H9 (cell line): Measurements from ENCODE around the gene CUL4A. TPM values are rescaled to one million over a fixed set of nuclear protein-coding genes. Genes with fewer than 3 reads are reported as not detected.
"Not testable (repeated sequence)": the region's sequence is repeated elsewhere in the genome, so short reads cannot be mapped to it uniquely, and the experiment has no call there.

ENCODE experiments used
- DNase-seq: peaks from one replicate; pipeline ENCODE4 v3.0.0-alpha.2; 2017
- H2AFZ ChIP-seq: one replicate; pipeline ENCODE4 v1.6.1; 2013; ENCODE audit warnings: mild to moderate bottlenecking, low read length, control low read depth, moderate library complexity
- H2AK5ac ChIP-seq: 2 replicates; pipeline ENCODE4 v1.6.1; 2013; ENCODE audit warnings: low read length, control low read depth, mixed read lengths; ENCODE audit not compliant: insufficient read length
- H2BK120ac ChIP-seq: one replicate; pipeline ENCODE4 v1.6.1; 2013; ENCODE audit warnings: low read depth, mild to moderate bottlenecking, low read length, control low read depth, inconsistent platforms; ENCODE audit not compliant: poor library complexity, severe bottlenecking
- H2BK12ac ChIP-seq: 2 replicates; pipeline ENCODE4 v1.6.1; 2013; ENCODE audit warnings: low read length, control low read depth, mixed read lengths, low read depth; ENCODE audit not compliant: insufficient read length
- H2BK15ac ChIP-seq: 2 replicates; pipeline ENCODE4 v1.6.1; 2013; ENCODE audit warnings: low read depth, low read length, control low read depth
- H2BK20ac ChIP-seq: one replicate; pipeline ENCODE4 v1.6.1; 2013; ENCODE audit warnings: low read depth, mild to moderate bottlenecking, low read length, control low read depth, inconsistent platforms; ENCODE audit not compliant: poor library complexity, severe bottlenecking
- H2BK5ac ChIP-seq: 2 replicates; pipeline ENCODE4 v1.6.1; 2013; ENCODE audit warnings: low read length, control low read depth, mixed read lengths; ENCODE audit not compliant: insufficient read length
- H3K14ac ChIP-seq: 2 replicates; pipeline ENCODE4 v1.6.1; 2013; ENCODE audit warnings: low read length, control low read depth; ENCODE audit not compliant: insufficient read depth
- H3K18ac ChIP-seq: 2 replicates; pipeline ENCODE4 v1.6.1; 2013; ENCODE audit warnings: low read depth, mild to moderate bottlenecking, mixed read lengths, low read length, control low read depth; ENCODE audit not compliant: insufficient read length
- H3K23ac ChIP-seq: 2 replicates; pipeline ENCODE4 v1.6.1; 2013; ENCODE audit warnings: low read length, control low read depth, mixed read lengths, low read depth; ENCODE audit not compliant: insufficient read length
- H3K23me2 ChIP-seq: 2 replicates; pipeline ENCODE4 v1.6.1; 2013; ENCODE audit warnings: low read depth, mild to moderate bottlenecking, mixed read lengths, low read length, control low read depth; ENCODE audit not compliant: insufficient read length, poor library complexity, severe bottlenecking
- H3K27ac ChIP-seq: 2 replicates; pipeline ENCODE4 v1.5.1; 2013; ENCODE audit warnings: low read length, control low read depth, mixed read lengths, low read depth; ENCODE audit not compliant: insufficient read length
- H3K27me3 ChIP-seq: 2 replicates; pipeline ENCODE4 v1.6.1; 2013; ENCODE audit warnings: low read length, control low read depth, inconsistent platforms; ENCODE audit not compliant: insufficient read depth
- H3K4ac ChIP-seq: 2 replicates; pipeline ENCODE4 v1.6.1; 2013; ENCODE audit warnings: low read depth, mild to moderate bottlenecking, control low read depth, inconsistent platforms, low read length, moderate library complexity
- H3K4me1 ChIP-seq: 2 replicates; pipeline ENCODE4 v1.6.1; 2013; ENCODE audit warnings: low read length, control low read depth, inconsistent platforms; ENCODE audit not compliant: insufficient read depth
- H3K4me2 ChIP-seq: 2 replicates; pipeline ENCODE4 v1.6.1; 2013; ENCODE audit warnings: low read length, control low read depth, mixed read lengths; ENCODE audit not compliant: insufficient read length, insufficient read depth
- H3K56ac ChIP-seq: 2 replicates; pipeline ENCODE4 v1.6.1; 2013; ENCODE audit warnings: low read depth, mild to moderate bottlenecking, mixed read lengths, low read length, control low read depth; ENCODE audit not compliant: insufficient read length
- H3K79me1 ChIP-seq: 2 replicates; pipeline ENCODE4 v1.6.1; 2013; ENCODE audit warnings: low read depth, mild to moderate bottlenecking, moderate library complexity, low read length, control low read depth, inconsistent platforms; ENCODE audit not compliant: insufficient read depth, poor library complexity, severe bottlenecking
- H3K79me2 ChIP-seq: 2 replicates; pipeline ENCODE4 v1.6.1; 2013; ENCODE audit warnings: low read length, control low read depth, inconsistent platforms; ENCODE audit not compliant: insufficient read depth
- H3K9ac ChIP-seq: 2 replicates; pipeline ENCODE4 v1.6.1; 2013; ENCODE audit warnings: low read length, control low read depth, mixed read lengths; ENCODE audit not compliant: insufficient read length; ENCODE audit errors: extremely low read depth
- H3K9me3 ChIP-seq: one replicate; pipeline ENCODE4 v1.6.1; 2013; ENCODE audit warnings: low read depth, low read length, inconsistent platforms; ENCODE audit not compliant: control insufficient read depth
- H3T11ph ChIP-seq: one replicate; pipeline ENCODE4 v1.6.1; 2013; ENCODE audit warnings: mild to moderate bottlenecking, low read length, control low read depth, inconsistent platforms
- H4K20me1 ChIP-seq: one replicate; pipeline ENCODE4 v1.6.1; 2013; ENCODE audit not compliant: control insufficient read depth, insufficient read length, insufficient read depth
- H4K5ac ChIP-seq: 2 replicates; pipeline ENCODE4 v1.6.1; 2013; ENCODE audit warnings: low read depth, mild to moderate bottlenecking, mixed read lengths, low read length, control low read depth; ENCODE audit not compliant: insufficient read length
- H4K8ac ChIP-seq: replicated peaks from 2 replicates; pipeline ENCODE4 v1.6.1; 2013; ENCODE audit warnings: low read length, control low read depth, mixed read lengths, low read depth; ENCODE audit not compliant: insufficient read length
- H4K91ac ChIP-seq: 2 replicates; pipeline ENCODE4 v1.6.1; 2013; ENCODE audit warnings: low read depth, mild to moderate bottlenecking, moderate library complexity, mixed read lengths, low read length, control low read depth; ENCODE audit not compliant: insufficient read length
- H3K27ac Mint-ChIP-seq, 3 experiments: 2 replicates in 2 of 3; 3 replicates in 1 of 3; pipeline ENCODE4 v1.8.0; 2020 to 2021; ENCODE audit warnings: mixed read lengths in 3 of 3, mild to moderate bottlenecking in 1 of 3, moderate library complexity in 1 of 3
- H3K27me3 Mint-ChIP-seq: 2 replicates; pipeline ENCODE4 v1.8.0; 2021; ENCODE audit warnings: low read depth, mild to moderate bottlenecking, moderate library complexity, mixed read lengths
- H3K36me3 Mint-ChIP-seq, 3 experiments: 2 replicates in 2 of 3; 3 replicates in 1 of 3; pipeline ENCODE4 v1.8.0; 2020 to 2021; ENCODE audit warnings: low read depth in 3 of 3, mixed read lengths in 3 of 3; ENCODE audit not compliant: insufficient read depth in 1 of 3
- H3K4me1 Mint-ChIP-seq, 2 experiments: 2 replicates each; pipeline ENCODE4 v1.8.0; 2020; ENCODE audit warnings: mixed read lengths in 2 of 2
- H3K4me3 Mint-ChIP-seq, 2 experiments: 2 replicates in 1 of 2; 3 replicates in 1 of 2; pipeline ENCODE4 v1.8.0; 2020 to 2021; ENCODE audit warnings: mild to moderate bottlenecking in 2 of 2, mixed read lengths in 2 of 2, moderate library complexity in 1 of 2
- H3K9me3 Mint-ChIP-seq, 2 experiments: 2 replicates in 1 of 2; 3 replicates in 1 of 2; pipeline ENCODE4 v1.8.0; 2020; ENCODE audit warnings: mild to moderate bottlenecking in 2 of 2, mixed read lengths in 2 of 2, moderate library complexity in 1 of 2
- WGBS: extraction: QIAGEN DNeasy Blood & Tissue Kit; methylation state at CpG from one replicate; pipeline ENCODE4 v1.1.7; 2013; ENCODE audit warnings: missing lambda C conversion rate, low lambda C conversion rate, mixed read lengths; ENCODE audit not compliant: insufficient read length; ENCODE audit errors: extremely low coverage; 5-methylcytosine and 5-hydroxymethylcytosine counted together
- total RNA-seq: library from RNA; stranded (reverse); gene quantifications from 2 replicates; pipeline ENCODE4 v1.2.1, GENCODE V29; 2021
- TF ChIP-seq, protein P1 (sequence below): fragments of 200-600 bp; sonication (generic); conservative IDR thresholded peaks from 3 replicates; pipeline ENCODE4 v1.8.0; 2021; ENCODE audit warnings: antibody characterized with exemption, mild to moderate bottlenecking

CUL4A gene
- total RNA-seq, 1 experiment from 2014 or later: 97.9 TPM

DNA sequence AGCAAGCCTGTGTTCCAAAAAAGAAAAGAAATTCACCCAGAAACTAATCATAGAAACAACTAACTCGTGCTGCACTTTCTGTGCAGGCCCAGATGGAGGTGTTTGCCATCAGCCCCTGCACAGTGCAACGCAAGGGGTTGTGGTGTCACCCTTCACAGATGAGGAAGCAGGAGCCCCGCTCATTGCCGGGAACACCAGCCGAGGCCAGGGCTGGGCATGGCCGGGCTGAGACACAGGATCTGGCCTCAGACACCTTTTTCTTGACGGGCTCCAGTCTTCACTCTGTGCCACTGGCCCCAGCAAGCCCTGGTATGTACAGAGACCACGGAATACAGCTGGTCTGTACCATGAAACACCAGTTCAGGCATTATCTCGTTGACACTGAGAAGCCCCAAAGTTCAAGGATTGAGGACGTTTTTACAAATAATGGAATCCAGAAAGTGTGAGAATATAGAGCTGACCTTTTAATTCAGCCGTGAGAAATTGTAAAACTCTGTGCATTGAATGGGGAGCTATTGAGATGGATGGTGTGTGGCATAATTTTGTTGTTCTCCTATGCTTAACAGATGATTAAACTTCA lies 43.2 kb downstream of the CUL4A start:
- Histone ChIP-seq H3K23ac (no peak overlapping the region), H3K4me2 (no peak overlapping the region), H3K27ac (no peak overlapping the region), H3K14ac (no peak overlapping the region), H4K8ac (no peak overlapping the region), H2BK15ac (no peak overlapping the region), H4K5ac (no peak overlapping the region), H3K56ac (no peak overlapping the region), H2BK5ac (no peak overlapping the region), H2AK5ac (no peak overlapping the region), H4K20me1 (no peaks in the 10 kb centered on the region), H2BK12ac (no peak overlapping the region), H3K23me2 (no peaks in the 10 kb centered on the region), H3K27me3 (no peaks in the 10 kb centered on the region), H2BK120ac (no peak overlapping the region), H3K4ac (no peak overlapping the region), H3K18ac (no peak overlapping the region), H3K9ac (no peak overlapping the region), H3K9me3 (no peaks in the 10 kb centered on the region), H3T11ph (no peak overlapping the region), H3K79me2 (no peaks in the 10 kb centered on the region), H4K91ac (no peak overlapping the region), H3K4me1 (no peaks in the 10 kb centered on the region), H3K79me1 (no peaks in the 10 kb centered on the region), H2BK20ac (no peak overlapping the region), H2AFZ (no peak overlapping the region)
- H3K27me3 Mint-ChIP-seq: no peaks in the 10 kb centered on the region
- H3K4me3 Mint-ChIP-seq: no peak overlapping the region
- no peaks in the 10 kb centered on the region for H3K9me3 Mint-ChIP-seq
- H3K4me1 Mint-ChIP-seq: no peaks in the 10 kb centered on the region
- WGBS: no CpG with 5 or more reads among the region's 11 CpGs
- H3K36me3 Mint-ChIP-seq: peaks cover 45 to 93% (median 93%) of the 10 kb centered on the region in 3 experiments; a peak in 6 of 7 replicates
- TF ChIP-seq, protein P1, sequence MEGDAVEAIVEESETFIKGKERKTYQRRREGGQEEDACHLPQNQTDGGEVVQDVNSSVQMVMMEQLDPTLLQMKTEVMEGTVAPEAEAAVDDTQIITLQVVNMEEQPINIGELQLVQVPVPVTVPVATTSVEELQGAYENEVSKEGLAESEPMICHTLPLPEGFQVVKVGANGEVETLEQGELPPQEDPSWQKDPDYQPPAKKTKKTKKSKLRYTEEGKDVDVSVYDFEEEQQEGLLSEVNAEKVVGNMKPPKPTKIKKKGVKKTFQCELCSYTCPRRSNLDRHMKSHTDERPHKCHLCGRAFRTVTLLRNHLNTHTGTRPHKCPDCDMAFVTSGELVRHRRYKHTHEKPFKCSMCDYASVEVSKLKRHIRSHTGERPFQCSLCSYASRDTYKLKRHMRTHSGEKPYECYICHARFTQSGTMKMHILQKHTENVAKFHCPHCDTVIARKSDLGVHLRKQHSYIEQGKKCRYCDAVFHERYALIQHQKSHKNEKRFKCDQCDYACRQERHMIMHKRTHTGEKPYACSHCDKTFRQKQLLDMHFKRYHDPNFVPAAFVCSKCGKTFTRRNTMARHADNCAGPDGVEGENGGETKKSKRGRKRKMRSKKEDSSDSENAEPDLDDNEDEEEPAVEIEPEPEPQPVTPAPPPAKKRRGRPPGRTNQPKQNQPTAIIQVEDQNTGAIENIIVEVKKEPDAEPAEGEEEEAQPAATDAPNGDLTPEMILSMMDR: no peak
- no peak for DNase-seq
- peak overlapping the region in 1 of 3 experiments; percentile 45; a peak in 2 of 7 replicates for H3K27ac Mint-ChIP-seq

DNA sequence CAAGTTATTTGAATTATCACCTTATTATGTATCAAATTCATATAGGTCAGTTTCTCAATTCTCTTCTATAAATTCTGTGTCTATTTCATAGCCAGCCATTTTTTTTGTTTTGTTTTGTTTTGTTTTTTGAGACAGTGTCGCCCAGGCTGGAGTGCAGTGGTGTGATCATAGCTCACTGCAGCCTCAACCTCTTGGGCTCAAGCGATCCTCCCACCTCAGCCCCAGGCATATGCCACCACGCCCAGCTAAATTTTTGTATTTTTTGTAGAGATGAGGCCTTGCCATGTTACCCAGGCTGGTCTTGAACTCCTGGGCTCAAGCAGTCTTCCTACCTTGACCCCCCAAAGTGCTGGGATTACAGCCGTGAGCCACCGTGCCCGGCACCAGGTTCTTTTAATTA lies 48.5 kb downstream of the CUL4A start:
- peaks cover 49 to 86% (median 72%) of the 10 kb centered on the region in 3 experiments for H3K36me3 Mint-ChIP-seq
- not testable (repeated sequence) for H3K79me2 ChIP-seq, H3K9me3 ChIP-seq, H2BK15ac ChIP-seq, H3K27me3 ChIP-seq, H3K79me1 ChIP-seq, H3K4me1 Mint-ChIP-seq, H2BK20ac ChIP-seq, H3K9ac ChIP-seq, H2BK120ac ChIP-seq, H3K23ac ChIP-seq, H2AFZ ChIP-seq, H3K27me3 Mint-ChIP-seq, H2BK12ac ChIP-seq, H2BK5ac ChIP-seq, H3K9me3 Mint-ChIP-seq, H4K20me1 ChIP-seq, DNase-seq, H2AK5ac ChIP-seq, H3K4ac ChIP-seq, H3K27ac ChIP-seq, H4K5ac ChIP-seq, H4K8ac ChIP-seq, H3K4me1 ChIP-seq, H3T11ph ChIP-seq, H3K18ac ChIP-seq, H3K27ac Mint-ChIP-seq, H3K14ac ChIP-seq, H3K4me2 ChIP-seq, H3K56ac ChIP-seq, H3K4me3 Mint-ChIP-seq, H3K23me2 ChIP-seq, H4K91ac ChIP-seq
- no CpG with 5 or more reads among the region's 6 CpGs for WGBS
